HepG2 (cell line): Measurements from ENCODE around the gene MCOLN1. TPM values are rescaled to one million over a fixed set of nuclear protein-coding genes. Genes with fewer than 3 reads are reported as not detected.

ENCODE experiments used
- ATAD3A ChIP-seq: sonication (generic); formaldehyde crosslinking; IDR thresholded peaks from 2 replicates; pipeline ENCODE4 v1.4.0; 2020; ENCODE audit warnings: missing genetic modification reagents
- FOXP1 ChIP-seq, 2 experiments: fragments of 450-650 bp in 1 of 2; IDR thresholded peaks; 2 replicates each; pipeline ENCODE4 v1.6.1; 2017 to 2018; ENCODE audit warnings: antibody characterized with exemption in 1 of 2
- HDAC2 ChIP-seq: sonication (generic); formaldehyde crosslinking; IDR thresholded peaks from 2 replicates; pipeline ENCODE4 v1.4.0; 2020; ENCODE audit warnings: missing genetic modification reagents
- HIVEP1 ChIP-seq: sonication (generic); formaldehyde crosslinking; IDR thresholded peaks from 2 replicates; pipeline ENCODE4 v1.4.0; 2020; ENCODE audit warnings: mild to moderate bottlenecking, missing genetic modification reagents
- HOXD1 ChIP-seq: sonication (generic); formaldehyde crosslinking; IDR thresholded peaks from 2 replicates; pipeline ENCODE4 v1.5.0; 2020; ENCODE audit warnings: missing genetic modification reagents
- JUND ChIP-seq: sonication (generic); formaldehyde crosslinking; IDR thresholded peaks from 2 replicates; pipeline ENCODE4 v1.8.0; 2022; ENCODE audit warnings: mild to moderate bottlenecking, missing genetic modification reagents
- PAWR ChIP-seq: sonication (generic); formaldehyde crosslinking; IDR thresholded peaks from 2 replicates; pipeline ENCODE4 v1.4.0; 2020; ENCODE audit warnings: missing genetic modification reagents, mild to moderate bottlenecking, borderline replicate concordance
- PBX3 ChIP-seq: sonication (generic); formaldehyde crosslinking; IDR thresholded peaks from 2 replicates; pipeline ENCODE4 v1.8.1; 2023; ENCODE audit warnings: missing genetic modification reagents, inconsistent platforms, borderline replicate concordance
- RFXAP ChIP-seq: sonication (generic); formaldehyde crosslinking; IDR thresholded peaks from 2 replicates; pipeline ENCODE4 v1.4.0; 2020; ENCODE audit warnings: missing genetic modification reagents, borderline replicate concordance
- TCF7 ChIP-seq: sonication (generic); IDR thresholded peaks from 2 replicates; pipeline ENCODE4 v1.6.1; 2016; ENCODE audit warnings: antibody characterized with exemption, low read depth
- TRAFD1 ChIP-seq: sonication (generic); formaldehyde crosslinking; IDR thresholded peaks from 2 replicates; pipeline ENCODE4 v1.5.1; 2020; ENCODE audit warnings: missing genetic modification reagents, mild to moderate bottlenecking, borderline replicate concordance
- ZFP62 ChIP-seq: sonication (generic); formaldehyde crosslinking; IDR thresholded peaks from 2 replicates; pipeline ENCODE4 v1.4.0; 2020; ENCODE audit warnings: missing genetic modification reagents
- ZNF296 ChIP-seq: sonication (generic); formaldehyde crosslinking; conservative IDR thresholded peaks from 2 replicates; pipeline ENCODE4 v1.5.0; 2020; ENCODE audit warnings: mild to moderate bottlenecking, missing genetic modification reagents
- ZNF44 ChIP-seq: sonication (generic); formaldehyde crosslinking; IDR thresholded peaks from 2 replicates; pipeline ENCODE4 v1.5.1; 2020; ENCODE audit warnings: mild to moderate bottlenecking, missing genetic modification reagents
- ZNF546 ChIP-seq: sonication (generic); formaldehyde crosslinking; conservative IDR thresholded peaks from 2 replicates; pipeline ENCODE4 v1.8.1; 2023; ENCODE audit warnings: mild to moderate bottlenecking, missing genetic modification reagents
- ZNF556 ChIP-seq: sonication (generic); formaldehyde crosslinking; IDR thresholded peaks from 2 replicates; pipeline ENCODE4 v1.4.0; 2020; ENCODE audit warnings: mild to moderate bottlenecking, missing genetic modification reagents, borderline replicate concordance
- ZNF563 ChIP-seq: sonication (generic); formaldehyde crosslinking; IDR thresholded peaks from 2 replicates; pipeline ENCODE4 v1.8.0; 2022; ENCODE audit warnings: mild to moderate bottlenecking, moderate library complexity, missing genetic modification reagents
- polyA plus RNA-seq, 8 experiments: library from polyadenylated mRNA; depleted of rRNA in 3 of 8; stranded (reverse) in 7 of 8; unstranded in 1 of 8; fragments of >200 nt; fragmentation: Illumina TruSeq in 4 of 8; extraction: Trizol in 4 of 8; gene quantifications; 2 replicates each; pipeline versions ENCODE4 v1.2.1 to v1.2.3, GENCODE V29; 2011 to 2016; ENCODE audit warnings: low read depth in 4 of 8, missing spikeins in 1 of 8, mixed read lengths in 1 of 8; ENCODE audit not compliant: insufficient read depth in 1 of 8
- total RNA-seq, 5 experiments: library from RNA; depleted of rRNA; stranded (reverse); fragments of >200 nt; fragmentation: Illumina TruSeq; extraction: Trizol; gene quantifications; 2 replicates each; pipeline ENCODE4 v1.2.3, GENCODE V29; 2016; ENCODE audit warnings: low read depth in 1 of 5
- TF ChIP-seq, protein P1 (sequence below): sonication (generic); formaldehyde crosslinking; IDR thresholded peaks from 2 replicates; pipeline ENCODE4 v1.9.0; 2021; ENCODE audit warnings: missing genetic modification reagents, borderline replicate concordance
- TF ChIP-seq, protein P2 (sequence below): sonication (generic); formaldehyde crosslinking; IDR thresholded peaks from 2 replicates; pipeline ENCODE4 v1.4.0; 2020; ENCODE audit warnings: missing genetic modification reagents
- TF ChIP-seq, protein P3 (sequence below): sonication (generic); formaldehyde crosslinking; IDR thresholded peaks from 2 replicates; pipeline ENCODE4 v1.5.0; 2020; ENCODE audit warnings: mild to moderate bottlenecking, missing genetic modification reagents, borderline replicate concordance

The MCOLN1 gene
- total and polyA plus RNA-seq, 2 of the 13 experiments (the other 11 are each of a cell fraction or from before 2014, with no cell fraction given) = 3.4 to 15.7 TPM

GRCh38 chr19:7522072-7522922 is at the start of gene MCOLN1 (continued):
- no peak for TF ChIP-seq TRAFD1 (CRISPR knock-in tag)
- no peak for TF ChIP-seq ZNF296
- TF ChIP-seq TCF7 = no peak
- TF ChIP-seq, protein P1, sequence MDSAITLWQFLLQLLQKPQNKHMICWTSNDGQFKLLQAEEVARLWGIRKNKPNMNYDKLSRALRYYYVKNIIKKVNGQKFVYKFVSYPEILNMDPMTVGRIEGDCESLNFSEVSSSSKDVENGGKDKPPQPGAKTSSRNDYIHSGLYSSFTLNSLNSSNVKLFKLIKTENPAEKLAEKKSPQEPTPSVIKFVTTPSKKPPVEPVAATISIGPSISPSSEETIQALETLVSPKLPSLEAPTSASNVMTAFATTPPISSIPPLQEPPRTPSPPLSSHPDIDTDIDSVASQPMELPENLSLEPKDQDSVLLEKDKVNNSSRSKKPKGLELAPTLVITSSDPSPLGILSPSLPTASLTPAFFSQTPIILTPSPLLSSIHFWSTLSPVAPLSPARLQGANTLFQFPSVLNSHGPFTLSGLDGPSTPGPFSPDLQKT (CRISPR knock-in tag) = 0 out of 2 replicates have a peak, but pooled peaks have one; percentile 25
- TF ChIP-seq ATAD3A (CRISPR knock-in tag) = 0 out of 2 replicates have a peak, but pooled peaks have one; percentile 40
- peak; percentile 94; the same call in 1 of the 2 replicates for TF ChIP-seq ZNF556 (CRISPR knock-in tag)
- TF ChIP-seq PBX3 (CRISPR knock-in tag) = no peak
- no peak for TF ChIP-seq RFXAP (CRISPR knock-in tag)
- peak; percentile 98 for TF ChIP-seq HDAC2 (CRISPR knock-in tag)
- TF ChIP-seq JUND = peak; percentile 56; the same call in 1 of the 2 replicates
- TF ChIP-seq, protein P2, sequence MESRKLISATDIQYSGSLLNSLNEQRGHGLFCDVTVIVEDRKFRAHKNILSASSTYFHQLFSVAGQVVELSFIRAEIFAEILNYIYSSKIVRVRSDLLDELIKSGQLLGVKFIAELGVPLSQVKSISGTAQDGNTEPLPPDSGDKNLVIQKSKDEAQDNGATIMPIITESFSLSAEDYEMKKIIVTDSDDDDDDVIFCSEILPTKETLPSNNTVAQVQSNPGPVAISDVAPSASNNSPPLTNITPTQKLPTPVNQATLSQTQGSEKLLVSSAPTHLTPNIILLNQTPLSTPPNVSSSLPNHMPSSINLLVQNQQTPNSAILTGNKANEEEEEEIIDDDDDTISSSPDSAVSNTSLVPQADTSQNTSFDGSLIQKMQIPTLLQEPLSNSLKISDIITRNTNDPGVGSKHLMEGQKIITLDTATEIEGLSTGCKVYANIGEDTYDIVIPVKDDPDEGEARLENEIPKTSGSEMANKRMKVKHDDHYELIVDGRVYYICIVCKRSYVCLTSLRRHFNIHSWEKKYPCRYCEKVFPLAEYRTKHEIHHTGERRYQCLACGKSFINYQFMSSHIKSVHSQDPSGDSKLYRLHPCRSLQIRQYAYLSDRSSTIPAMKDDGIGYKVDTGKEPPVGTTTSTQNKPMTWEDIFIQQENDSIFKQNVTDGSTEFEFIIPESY = peak; percentile 44; the same call in 1 of the 2 replicates
- no peak for TF ChIP-seq ZNF563
- TF ChIP-seq ZNF44 (CRISPR knock-in tag) = peak; percentile 28; the same call in 1 of the 2 replicates
- TF ChIP-seq ZFP62 (CRISPR knock-in tag) = no peak
- TF ChIP-seq, protein P3, sequence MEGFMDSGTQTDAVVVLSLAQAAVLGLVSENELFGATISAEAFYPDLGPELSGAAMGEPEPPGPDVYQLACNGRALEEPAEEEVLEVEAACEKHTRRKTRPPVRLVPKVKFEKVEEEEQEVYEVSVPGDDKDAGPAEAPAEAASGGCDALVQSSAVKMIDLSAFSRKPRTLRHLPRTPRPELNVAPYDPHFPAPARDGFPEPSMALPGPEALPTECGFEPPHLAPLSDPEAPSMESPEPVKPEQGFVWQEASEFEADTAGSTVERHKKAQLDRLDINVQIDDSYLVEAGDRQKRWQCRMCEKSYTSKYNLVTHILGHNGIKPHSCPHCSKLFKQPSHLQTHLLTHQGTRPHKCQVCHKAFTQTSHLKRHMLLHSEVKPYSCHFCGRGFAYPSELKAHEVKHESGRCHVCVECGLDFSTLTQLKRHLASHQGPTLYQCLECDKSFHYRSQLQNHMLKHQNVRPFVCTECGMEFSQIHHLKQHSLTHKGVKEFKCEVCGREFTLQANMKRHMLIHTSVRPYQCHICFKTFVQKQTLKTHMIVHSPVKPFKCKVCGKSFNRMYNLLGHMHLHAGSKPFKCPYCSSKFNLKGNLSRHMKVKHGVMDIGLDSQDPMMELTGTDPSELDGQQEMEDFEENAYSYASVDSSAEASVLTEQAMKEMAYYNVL (CRISPR knock-in tag) = no peak; the same call in 1 of the 2 replicates
- TF ChIP-seq HIVEP1 = peak; percentile 55; the same call in 1 of the 2 replicates
- no peak for TF ChIP-seq FOXP1 (IDR thresholded peaks at IDR 0.05)
- TF ChIP-seq FOXP1 (CRISPR knock-in tag; IDR thresholded peaks at IDR 0.05) = peak; percentile 51; the same call in 1 of the 2 replicates
- no peak; the same call in 1 of the 2 replicates for TF ChIP-seq PAWR (CRISPR knock-in tag)
- TF ChIP-seq HOXD1 (CRISPR knock-in tag) = 0 out of 2 replicates have a peak, but pooled peaks have one; percentile 25
- TF ChIP-seq ZNF546 (CRISPR knock-in tag) = peak; percentile 65; the same call in 1 of the 2 replicates
